Mucosa of descending colon (tissue), 3 donors: ENCODE data around the gene SMC1B. TPM values are rescaled to one million over a fixed set of nuclear protein-coding genes. Genes with fewer than 3 reads are reported as not detected.
"Not testable (repeated sequence)": the region's sequence is repeated elsewhere in the genome, so short reads cannot be mapped to it uniquely, and the experiment has no call there.

Experiments used
- ATAC-seq: fragments of 200-7000 bp; cut with Tn5 transposase; one replicate; pipeline ENCODE4 v1.9.1; 2020; ENCODE audit warnings: mild to moderate bottlenecking, moderate library complexity
- DNase-seq, 3 donors: peaks; one replicate each; pipeline ENCODE4 v3.0.0-alpha.2; 2020
- H3K36me3 ChIP-seq: fragments of 200-600 bp; one replicate; pipeline ENCODE4 v1.8.0; 2021; ENCODE audit warnings: low read depth, mild to moderate bottlenecking
- H3K4me1 ChIP-seq: fragments of 200-600 bp; one replicate; pipeline ENCODE4 v1.8.0; 2021; ENCODE audit warnings: low read depth, mild to moderate bottlenecking
- H3K4me3 ChIP-seq: fragments of 200-600 bp; one replicate; pipeline ENCODE4 v1.8.0; 2021; ENCODE audit warnings: mild to moderate bottlenecking
- H3K9me3 ChIP-seq: fragments of 200-600 bp; one replicate; pipeline ENCODE4 v1.8.0; 2021; ENCODE audit warnings: mild to moderate bottlenecking
- CTCF ChIP-seq: fragments of 200-600 bp; IDR thresholded peaks from one replicate; pipeline ENCODE4 v1.8.0; 2022; ENCODE audit warnings: antibody characterized with exemption, mild to moderate bottlenecking
- intact Hi-C, 2 donors: fragments of 100-400 bp; cut with DNase I in 1 of 2; cut with micrococcal nuclease in 1 of 2; formaldehyde crosslinking; loops; one replicate each; pipeline versions ENCODE4 v1.11.0 to v1.11.1; 2022; cut with DNase I, micrococcal nuclease
- total RNA-seq, 3 donors: library from RNA; stranded (reverse); fragmentation: NEBNext Ultra II Directional in 2 of 3; extraction: Animal tissue kit (Norgen Biotek cat#: 25700) in 2 of 3; gene quantifications; one replicate each; pipeline versions ENCODE4 v1.2.1 to v1.2.4, GENCODE V29; 2021 to 2023
- donor health status: DM: no; HTN: no; CAD: no; lungs with moderate emphysema.
- donor health status: DM: no; HTN: no; CAD: no.
- donor health status: DM: no; HTN: yes; CAD: no.

The SMC1B gene
- total RNA-seq, 3 donors from 2014 or later, result not detected

- no peak for DNase-seq
- Histone ChIP-seq H3K36me3 (no peaks in the 10 kb centered on the region), H3K4me3 (no peak overlapping the region), H3K9me3 (no peaks in the 10 kb centered on the region), H3K4me1 (no peaks in the 10 kb centered on the region)
- no peak for ATAC-seq
- no peak for TF ChIP-seq CTCF
- intact Hi-C loops, result no loop called here
Measured at GRCh38 chr22:45366713-45367112, 46.7 kb downstream of the SMC1B start.

- DNase-seq (no peak), ATAC-seq (no peak)
- no peaks in the 10 kb centered on the region for H3K4me1 ChIP-seq
- no peaks in the 10 kb centered on the region for H3K9me3 ChIP-seq
- no peaks in the 10 kb centered on the region for H3K36me3 ChIP-seq
- no peak for TF ChIP-seq CTCF
- H3K4me3 ChIP-seq, result no peak overlapping the region
- intact Hi-C loops, result no loop called here
Measured at GRCh38 chr22:45359627-45360026, 53.8 kb downstream of the SMC1B start.

GRCh38 chr22:45358127-45358526 is 55.3 kb downstream of the SMC1B start:
- no peak for ATAC-seq
- H3K9me3 ChIP-seq, result no peaks in the 10 kb centered on the region
- no peaks in the 10 kb centered on the region for H3K36me3 ChIP-seq
- no peak for TF ChIP-seq CTCF
- no peak for DNase-seq
- no peak overlapping the region for H3K4me3 ChIP-seq
- intact Hi-C loops, result no loop called here
- H3K4me1 ChIP-seq, result no peaks in the 10 kb centered on the region

- no peaks in the 10 kb centered on the region for H3K36me3 ChIP-seq
- DNase-seq (no peak), ATAC-seq (no peak)
- no peaks in the 10 kb centered on the region for H3K4me1 ChIP-seq
- intact Hi-C loops, result no loop called here
- no peaks in the 10 kb centered on the region for H3K9me3 ChIP-seq
- H3K4me3 ChIP-seq, result no peak overlapping the region
- no peak for TF ChIP-seq CTCF
Measured at GRCh38 chr22:45357490-45357889, 55.9 kb downstream of the SMC1B start.

- Histone ChIP-seq H3K36me3 (no peaks in the 10 kb centered on the region), H3K4me3 (no peak overlapping the region), H3K9me3 (no peaks in the 10 kb centered on the region), H3K4me1 (no peaks in the 10 kb centered on the region)
- DNase-seq, result no peak
- intact Hi-C loops, result no loop called here
- TF ChIP-seq CTCF, result no peak
- ATAC-seq, result no peak
Measured at GRCh38 chr22:45353786-45354185, 59.6 kb downstream of the SMC1B start.

- intact Hi-C loops, H3K4me1 ChIP-seq, H3K9me3 ChIP-seq, DNase-seq, H3K4me3 ChIP-seq, ATAC-seq, H3K36me3 ChIP-seq: not testable (repeated sequence)
Measured at GRCh38 chr22:45352757-45353156, 60.6 kb downstream of the SMC1B start.
